A673 (cell line): Measurements from ENCODE around the gene CDC42BPA.

ENCODE experiments used
- CTCF ChIP-seq: fragments of 300-800, 200-600 bp; sonication (generic); conservative IDR thresholded peaks from 2 replicates; pipeline ENCODE4 v1.5.1; 2017; ENCODE audit warnings: low read depth, mild to moderate bottlenecking, antibody characterized with exemption, low read length, moderate library complexity, mixed read lengths
- EZH2 ChIP-seq: fragments of 200-600 bp; sonication (generic); IDR thresholded peaks from 2 replicates; pipeline ENCODE4 v1.6.1; 2017; ENCODE audit warnings: borderline replicate concordance, low read depth, mild to moderate bottlenecking, mixed read lengths, antibody characterized with exemption, low read length; ENCODE audit not compliant: poor library complexity, severe bottlenecking

- TF ChIP-seq CTCF (no peak), EZH2 (no peak)
These were observed 285.9 kb downstream of the CDC42BPA start for GRCh38 chr1:227032396-227032795.
